ENCODE data around the gene PIGA.
"Not testable (repeated sequence)": the region's sequence is repeated elsewhere in the genome, so short reads cannot be mapped to it uniquely, and the experiment has no call there.

Gene PIGA

GRCh38 chrX:15319075-15319474 lies 16.2 kb downstream of the PIGA start:
- no peak for FAIRE-seq
- no peak for DNase-seq (ENCODE audit: insufficient read length)
- no peak for TF ChIP-seq POLR2AphosphoS5 (IDR thresholded peaks at IDR 0.05; ENCODE audit: low read depth, low read length)
- no peak for TF ChIP-seq TAF1 (IDR thresholded peaks at IDR 0.05; ENCODE audit: borderline replicate concordance, low read depth, low read length)
- no peak for TF ChIP-seq POLR2A (IDR thresholded peaks at IDR 0.05; ENCODE audit: low read depth, low read length)

- DNase-seq (ENCODE audit: insufficient read length) = no peak
- TF ChIP-seq POLR2AphosphoS5 (IDR thresholded peaks at IDR 0.05; ENCODE audit: low read depth, low read length) (no peak), TAF1 (IDR thresholded peaks at IDR 0.05; ENCODE audit: borderline replicate concordance, low read depth, low read length) (no peak), POLR2A (IDR thresholded peaks at IDR 0.05; ENCODE audit: low read depth, low read length) (no peak)
Observed at GRCh38 chrX:15315509-15315908, 19.8 kb downstream of the PIGA start, which contains the start of gene ASB11. TSS of gene ASB11 (minus strand) at chrX:15315640. CDS start at chrX:15315605, 35 bp downstream.

GRCh38 chrX:15314472-15314871 lies 20.9 kb downstream of the PIGA start:
- TF ChIP-seq POLR2AphosphoS5 (IDR thresholded peaks at IDR 0.05; ENCODE audit: low read depth, low read length) (no peak), POLR2A (IDR thresholded peaks at IDR 0.05; ENCODE audit: low read depth, low read length) (no peak), TAF1 (IDR thresholded peaks at IDR 0.05; ENCODE audit: borderline replicate concordance, low read depth, low read length) (no peak)
- DNase-seq (ENCODE audit: insufficient read length) (no peak), FAIRE-seq (no peak)

More at GRCh38 chrX:15315509-15315908, 19.8 kb downstream of the PIGA start, which contains the start of gene ASB11:
- no peak for FAIRE-seq

DNA sequence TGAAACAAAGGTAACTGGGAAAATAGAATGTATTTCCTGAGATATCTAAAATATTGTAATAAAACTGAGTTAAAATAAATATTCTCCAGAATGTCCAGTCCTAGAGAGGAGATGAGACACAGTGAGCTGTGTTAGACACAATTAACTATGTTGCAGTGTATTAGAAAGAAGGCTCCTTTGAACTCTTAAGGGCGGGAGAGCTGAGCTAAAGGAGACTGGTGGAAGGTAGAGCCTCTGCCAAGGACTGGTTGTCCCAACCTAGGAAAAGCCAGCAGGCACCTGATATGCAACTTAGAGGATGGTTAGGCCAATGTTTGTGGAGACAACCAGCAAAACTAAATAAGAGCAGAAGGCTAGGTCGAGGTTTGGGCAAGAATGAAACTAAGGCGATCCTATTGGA lies 24.2 kb downstream of the PIGA start:
- DNase-seq (ENCODE audit: insufficient read length) (no peak), FAIRE-seq (no peak)
- TF ChIP-seq POLR2AphosphoS5 (IDR thresholded peaks at IDR 0.05; ENCODE audit: low read depth, low read length) (no peak), TAF1 (IDR thresholded peaks at IDR 0.05; ENCODE audit: borderline replicate concordance, low read depth, low read length) (no peak), POLR2A (IDR thresholded peaks at IDR 0.05; ENCODE audit: low read depth, low read length) (no peak)

DNA sequence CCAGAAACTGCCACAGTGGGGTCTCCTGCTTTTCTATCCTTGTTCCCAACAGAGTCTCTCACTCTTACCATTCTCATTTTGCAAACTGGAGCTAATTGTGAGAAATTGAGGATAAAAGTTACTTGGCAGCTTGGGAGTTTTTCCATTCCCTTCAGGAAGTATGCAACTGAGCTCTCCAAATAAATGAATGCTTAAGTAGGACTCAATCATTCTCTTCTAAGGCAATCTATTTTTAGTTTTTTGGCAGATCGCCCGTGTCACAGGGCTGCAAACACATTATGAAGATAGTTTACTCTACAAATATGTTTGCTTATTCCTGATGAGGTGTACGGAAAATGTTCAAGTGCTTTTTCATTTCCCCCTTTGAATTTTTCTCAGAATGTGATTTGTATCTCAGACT lies 25.2 kb downstream of the PIGA start:
- FAIRE-seq (no peak), DNase-seq (ENCODE audit: insufficient read length) (no peak)
- TF ChIP-seq TAF1 (IDR thresholded peaks at IDR 0.05; ENCODE audit: borderline replicate concordance, low read depth, low read length) = no peak
- no peak for TF ChIP-seq POLR2AphosphoS5 (IDR thresholded peaks at IDR 0.05; ENCODE audit: low read depth, low read length)
- TF ChIP-seq POLR2A (IDR thresholded peaks at IDR 0.05; ENCODE audit: low read depth, low read length) = no peak

DNA sequence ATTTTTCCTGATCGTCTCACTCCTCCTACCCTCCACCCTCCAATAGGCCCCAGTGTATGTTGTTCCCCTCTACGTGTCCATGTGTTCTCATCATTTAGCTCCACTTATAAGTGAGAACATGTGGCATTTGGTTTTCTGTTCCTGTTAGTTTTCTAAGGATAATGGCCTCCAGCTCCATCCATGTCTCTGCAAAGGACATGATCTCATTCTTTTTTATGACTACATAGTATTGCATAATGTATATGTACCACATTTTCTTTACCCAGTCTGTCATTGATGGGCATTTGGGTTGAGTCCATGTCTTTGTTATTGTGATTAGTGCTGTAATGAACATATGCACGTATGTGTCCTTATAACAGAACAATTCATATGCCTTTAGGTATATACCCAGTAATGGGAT lies 29.4 kb downstream of the PIGA start:
- not testable (repeated sequence) for DNase-seq (ENCODE audit: insufficient read length); FAIRE-seq

GRCh38 chrX:15301924-15302323 lies 33.4 kb downstream of the PIGA start:
- DNase-seq (ENCODE audit: insufficient read length) (no peak), FAIRE-seq (peak; percentile 58)
- no peak for TF ChIP-seq POLR2A (IDR thresholded peaks at IDR 0.05; ENCODE audit: low read depth, low read length)
- TF ChIP-seq TAF1 (IDR thresholded peaks at IDR 0.05; ENCODE audit: borderline replicate concordance, low read depth, low read length) = no peak
- TF ChIP-seq POLR2AphosphoS5 (IDR thresholded peaks at IDR 0.05; ENCODE audit: low read depth, low read length) = no peak

- TF ChIP-seq POLR2AphosphoS5 (IDR thresholded peaks at IDR 0.05; ENCODE audit: low read depth, low read length) (no peak), POLR2A (IDR thresholded peaks at IDR 0.05; ENCODE audit: low read depth, low read length) (no peak), TAF1 (IDR thresholded peaks at IDR 0.05; ENCODE audit: borderline replicate concordance, low read depth, low read length) (no peak)
- no peak for DNase-seq (ENCODE audit: insufficient read length)
- peak; percentile 5 for FAIRE-seq
Observed at GRCh38 chrX:15299941-15300851, 35.1 kb downstream of the PIGA start.

DNA sequence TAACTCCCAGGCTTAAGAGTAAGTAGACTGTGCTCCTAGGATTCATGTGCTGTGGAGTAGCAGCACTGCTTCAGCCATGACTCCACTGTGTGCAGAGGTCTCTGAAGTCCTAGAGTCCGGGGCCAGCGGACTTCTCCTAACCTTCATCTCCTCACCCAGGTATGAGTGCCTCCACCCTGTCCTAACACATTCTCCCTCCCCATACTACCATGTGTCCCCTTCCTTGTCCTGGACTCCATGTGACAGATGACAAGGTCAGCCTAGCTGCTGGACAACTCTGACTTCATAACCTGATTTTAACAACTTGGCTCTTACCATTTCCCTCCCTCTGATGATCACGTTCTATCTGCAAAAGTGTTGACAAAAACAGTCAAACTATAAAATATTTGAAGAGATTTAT lies 36.5 kb downstream of the PIGA start:
- DNase-seq (ENCODE audit: insufficient read length) (no peak), FAIRE-seq (no peak)
- TF ChIP-seq POLR2A (IDR thresholded peaks at IDR 0.05; ENCODE audit: low read depth, low read length) (no peak), TAF1 (IDR thresholded peaks at IDR 0.05; ENCODE audit: borderline replicate concordance, low read depth, low read length) (no peak), POLR2AphosphoS5 (IDR thresholded peaks at IDR 0.05; ENCODE audit: low read depth, low read length) (no peak)

- DNase-seq (ENCODE audit: insufficient read length) (no peak), FAIRE-seq (no peak)
- TF ChIP-seq POLR2A (IDR thresholded peaks at IDR 0.05; ENCODE audit: low read depth, low read length) (no peak), POLR2AphosphoS5 (IDR thresholded peaks at IDR 0.05; ENCODE audit: low read depth, low read length) (no peak), TAF1 (IDR thresholded peaks at IDR 0.05; ENCODE audit: borderline replicate concordance, low read depth, low read length) (no peak)
Observed at GRCh38 chrX:15298201-15298600, 37.1 kb downstream of the PIGA start.

- TF ChIP-seq TAF1 (IDR thresholded peaks at IDR 0.05; ENCODE audit: borderline replicate concordance, low read depth, low read length) (no peak), POLR2A (IDR thresholded peaks at IDR 0.05; ENCODE audit: low read depth, low read length) (no peak), POLR2AphosphoS5 (IDR thresholded peaks at IDR 0.05; ENCODE audit: low read depth, low read length) (no peak)
- FAIRE-seq = no peak
Observed at GRCh38 chrX:15293451-15293850, 41.9 kb downstream of the PIGA start.

DNA sequence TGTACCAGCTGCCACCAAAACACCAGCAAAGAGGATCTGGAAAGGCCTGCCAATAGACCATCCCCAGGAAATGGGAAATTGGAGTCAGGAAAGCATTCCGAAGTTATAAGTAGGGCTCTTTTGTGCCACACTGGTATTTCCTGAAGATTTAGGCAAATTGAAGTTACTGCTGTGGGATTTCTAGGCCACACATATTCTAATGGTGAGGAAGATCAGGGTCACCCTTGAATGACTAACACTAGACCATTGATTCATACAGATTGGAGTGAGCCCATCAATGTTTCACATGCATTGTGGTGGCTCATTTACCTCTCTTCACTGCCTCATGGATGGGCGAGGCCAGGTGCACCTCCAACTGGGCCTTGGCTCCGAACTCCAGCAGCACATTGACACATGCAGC lies 42.5 kb downstream of the PIGA start:
- DNase-seq (ENCODE audit: insufficient read length) = no peak
- TF ChIP-seq TAF1 (IDR thresholded peaks at IDR 0.05; ENCODE audit: borderline replicate concordance, low read depth, low read length) (no peak), POLR2AphosphoS5 (IDR thresholded peaks at IDR 0.05; ENCODE audit: low read depth, low read length) (no peak), POLR2A (IDR thresholded peaks at IDR 0.05; ENCODE audit: low read depth, low read length) (no peak)

More at GRCh38 chrX:15293451-15293850, 41.9 kb downstream of the PIGA start:
- no peak for DNase-seq (ENCODE audit: insufficient read length)

More for the DNA sequence above, 42.5 kb downstream of the PIGA start:
- peak; percentile 17 for FAIRE-seq

Data from GM12892 (cell line).